ENCODE measurements around the gene JAZF1. TPM values are rescaled to one million over a fixed set of nuclear protein-coding genes. Genes with fewer than 3 reads are reported as not detected.

JAZF1 gene
- total RNA-seq, 1 experiment from 2014 or later, result 3.4 TPM

GRCh38 chr7:28123752-28124151 is 56.8 kb downstream of the JAZF1 start (continued):
- no peak for TF ChIP-seq ZBTB33 (IDR thresholded peaks at IDR 0.05; ENCODE audit: extremely low read depth, insufficient replicate concordance, low read length)
- TF ChIP-seq TCF7L2 (IDR thresholded peaks at IDR 0.05; ENCODE audit: borderline replicate concordance, extremely low read depth, insufficient read depth, insufficient read length), result no peak
- no peak for TF ChIP-seq ZFX (IDR thresholded peaks at IDR 0.05)

- ChIA-PET CTCF (no interaction called here), POLR2A (no interaction called here), RAD21 (ENCODE audit: low non-redundant PET in 1 of 2, low total read pairs in 2 of 2, uncharacterized antibody in 2 of 2, unreplicated experiment in 2 of 2) (no interaction called here)
- Histone ChIP-seq H3K4me1 (ENCODE audit: control insufficient read depth in 1 of 2, insufficient read depth in 2 of 2, low read length in 2 of 2) (no peaks in the 10 kb centered on the region), H3K9me3 (ENCODE audit: control insufficient read depth in 1 of 2, insufficient read depth in 1 of 2, low read depth in 1 of 2, low read length in 2 of 2) (no peaks in the 10 kb centered on the region), H3K9me2 (ENCODE audit: insufficient read depth) (no peaks in the 10 kb centered on the region), H3K36me3 (ENCODE audit: control insufficient read depth in 1 of 2, insufficient read depth in 2 of 2, low read length in 2 of 2) (no peaks in the 10 kb centered on the region), H3K4me3 (replicated peaks in 1 of 2; ENCODE audit: low read depth in 1 of 2, low read length in 2 of 2) (no peak overlapping the region), H3K27ac (ENCODE audit: low read depth, low read length) (no peak overlapping the region), H4K20me1 (ENCODE audit: insufficient read depth) (no peaks in the 10 kb centered on the region; the same call in 1 of the 2 replicates), H2AFZ (ENCODE audit: low read depth, low read length, poor library complexity, severe bottlenecking) (no peak overlapping the region), H3K27me3 (ENCODE audit: insufficient read depth, low read length) (no peaks in the 10 kb centered on the region), H3K9ac (ENCODE audit: low read length) (no peak overlapping the region), H3K4me2 (ENCODE audit: low read length) (no peak overlapping the region), H3K79me2 (ENCODE audit: insufficient read depth, low read length) (no peaks in the 10 kb centered on the region)
- DNase-seq (ENCODE audit: low read depth, low spot score) (no peak), ATAC-seq (no peak)
- intact Hi-C loops (cut with micrococcal nuclease), result no loop called here
- TF ChIP-seq EGR1 (IDR thresholded peaks at IDR 0.05; ENCODE audit: low read depth) (no peak), ATF3 (IDR thresholded peaks at IDR 0.05) (no peak), SRF (IDR thresholded peaks at IDR 0.05; ENCODE audit: low read depth) (no peak), FOSL1 (IDR thresholded peaks at IDR 0.05; ENCODE audit: low read depth) (no peak), RAD21 (IDR thresholded peaks at IDR 0.05; ENCODE audit: low read depth) (no peak), POLR2AphosphoS5 (IDR thresholded peaks at IDR 0.05; ENCODE audit: low read depth, low read length) (no peak), ELF1 (IDR thresholded peaks at IDR 0.05; ENCODE audit: borderline replicate concordance, low read depth) (no peak), REST (IDR thresholded peaks at IDR 0.05; ENCODE audit: low read depth) (no peak), JUND (IDR thresholded peaks at IDR 0.05) (no peak)
- no TSS peak for BruUV-seq (replicated peaks)
Measured at GRCh38 chr7:28121496-28121895, 59.1 kb downstream of the JAZF1 start.
